Skeletal muscle tissue (tissue), 4 donors: ENCODE data around the gene MTRR. TPM values are rescaled to one million over a fixed set of nuclear protein-coding genes. Genes with fewer than 3 reads are reported as not detected.

Source experiments
- H3K27ac ChIP-seq: one replicate; pipeline ENCODE4 v1.7.0; 2013; ENCODE audit warnings: mild to moderate bottlenecking, low read depth, low read length, inconsistent platforms
- H3K27me3 ChIP-seq, 3 donors: one replicate each; pipeline ENCODE4 v1.7.0; 2013; ENCODE audit warnings: low read length in 3 of 3; ENCODE audit not compliant: control insufficient read depth in 3 of 3, insufficient read depth in 3 of 3
- H3K36me3 ChIP-seq, 3 donors: one replicate each; pipeline ENCODE4 v1.7.0; 2013; ENCODE audit warnings: low read length in 3 of 3; ENCODE audit not compliant: control insufficient read depth in 3 of 3, insufficient read depth in 3 of 3
- H3K4me1 ChIP-seq, 3 donors: one replicate each; pipeline ENCODE4 v1.7.0; 2013; ENCODE audit warnings: low read length in 3 of 3, mild to moderate bottlenecking in 3 of 3; ENCODE audit not compliant: control insufficient read depth in 3 of 3, insufficient read depth in 3 of 3
- H3K4me3 ChIP-seq, 3 donors: one replicate each; pipeline ENCODE4 v1.7.0; 2013; ENCODE audit warnings: low read length in 3 of 3
- H3K9ac ChIP-seq, 3 donors: one replicate each; pipeline ENCODE4 v1.7.0; 2013; ENCODE audit warnings: low read length in 3 of 3, mild to moderate bottlenecking in 3 of 3, moderate library complexity in 2 of 3, low read depth in 1 of 3
- H3K9me3 ChIP-seq, 3 donors: one replicate each; pipeline ENCODE4 v1.7.0; 2013; ENCODE audit warnings: low read length in 3 of 3; ENCODE audit not compliant: control insufficient read depth in 3 of 3
- total RNA-seq: library from RNA; depleted of rRNA; stranded (reverse); fragments of >200 nt; gene quantifications from one replicate; pipeline ENCODE4 v1.2.3, GENCODE V29; 2014
- donor health status: Osteomylitis.

MTRR gene
- total RNA-seq, 1 donor from 2014 or later: 29.7 TPM

GRCh38 chr5:7884491-7885267, 15.7 kb downstream of the MTRR start:
- Histone ChIP-seq H3K4me3 (no peak overlapping the region), H3K4me1 (no peaks in the 10 kb centered on the region), H3K36me3 (peaks cover 35 to 67% (median 52%) of the 10 kb centered on the region in 3 donors), H3K9me3 (no peaks in the 10 kb centered on the region), H3K9ac (no peak overlapping the region), H3K27ac (no peak overlapping the region), H3K27me3 (no peaks in the 10 kb centered on the region)

GRCh38 chr5:7886849-7887475, 18.0 kb downstream of the MTRR start:
- Histone ChIP-seq H3K9ac (no peak overlapping the region), H3K27me3 (no peaks in the 10 kb centered on the region), H3K4me1 (no peaks in the 10 kb centered on the region), H3K27ac (no peak overlapping the region), H3K36me3 (peaks cover 36 to 53% (median 45%) of the 10 kb centered on the region in 3 donors), H3K4me3 (no peak overlapping the region), H3K9me3 (no peaks in the 10 kb centered on the region)

DNA sequence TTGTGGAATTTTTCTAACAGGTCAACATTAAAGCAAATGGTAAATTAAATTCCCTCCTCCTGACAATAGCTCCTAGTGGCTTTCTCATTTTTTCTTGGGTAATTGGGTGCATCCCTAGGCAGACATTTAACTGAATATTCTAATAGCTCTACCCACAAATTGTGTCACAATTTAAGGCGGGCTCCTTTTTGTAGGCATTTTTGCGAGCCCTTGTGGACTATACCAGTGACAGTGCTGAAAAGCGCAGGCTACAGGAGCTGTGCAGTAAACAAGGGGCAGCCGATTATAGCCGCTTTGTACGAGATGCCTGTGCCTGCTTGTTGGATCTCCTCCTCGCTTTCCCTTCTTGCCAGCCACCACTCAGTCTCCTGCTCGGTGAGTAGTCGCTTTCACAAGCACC, 20.0 kb downstream of the MTRR start:
- H3K27me3 ChIP-seq: no peaks in the 10 kb centered on the region
- no peak overlapping the region for H3K4me3 ChIP-seq
- no peaks in the 10 kb centered on the region for H3K9me3 ChIP-seq
- peaks cover 31 to 51% (median 42%) of the 10 kb centered on the region in 3 donors for H3K36me3 ChIP-seq
- H3K27ac ChIP-seq: no peak overlapping the region
- no peaks in the 10 kb centered on the region for H3K4me1 ChIP-seq
- no peak overlapping the region for H3K9ac ChIP-seq

GRCh38 chr5:7894439-7894838, 25.5 kb downstream of the MTRR start:
- H3K4me3 ChIP-seq: no peak overlapping the region
- H3K4me1 ChIP-seq: no peaks in the 10 kb centered on the region
- no peaks in the 10 kb centered on the region for H3K9me3 ChIP-seq
- H3K36me3 ChIP-seq: peaks cover 49 to 65% (median 58%) of the 10 kb centered on the region in 3 donors
- H3K27ac ChIP-seq: no peak overlapping the region
- no peak overlapping the region for H3K9ac ChIP-seq
- H3K27me3 ChIP-seq: no peaks in the 10 kb centered on the region

DNA sequence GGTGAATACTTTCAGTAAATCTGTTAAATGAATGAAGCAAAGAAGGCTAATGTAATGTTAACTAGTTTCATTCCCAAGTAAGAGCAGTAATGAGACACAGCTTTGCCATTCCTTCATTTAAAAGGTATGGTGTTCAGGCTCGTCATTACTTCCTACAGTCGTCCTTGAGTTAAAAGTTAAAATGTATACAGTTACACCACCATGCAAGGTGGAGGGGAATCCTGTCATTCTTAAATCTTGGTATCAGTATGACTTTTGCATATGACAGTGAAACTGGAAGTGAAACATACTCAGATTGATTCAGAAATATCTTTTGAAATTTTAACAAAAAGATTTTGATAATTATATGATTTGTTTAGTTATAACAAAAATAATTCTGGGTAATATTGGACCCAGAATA, 25.9 kb downstream of the MTRR start:
- H3K27me3 ChIP-seq: no peaks in the 10 kb centered on the region
- no peak overlapping the region for H3K4me3 ChIP-seq
- no peaks in the 10 kb centered on the region for H3K4me1 ChIP-seq
- no peak overlapping the region for H3K9ac ChIP-seq
- H3K27ac ChIP-seq: no peak overlapping the region
- H3K36me3 ChIP-seq: peaks cover 48 to 65% (median 57%) of the 10 kb centered on the region in 3 donors
- no peaks in the 10 kb centered on the region for H3K9me3 ChIP-seq

DNA sequence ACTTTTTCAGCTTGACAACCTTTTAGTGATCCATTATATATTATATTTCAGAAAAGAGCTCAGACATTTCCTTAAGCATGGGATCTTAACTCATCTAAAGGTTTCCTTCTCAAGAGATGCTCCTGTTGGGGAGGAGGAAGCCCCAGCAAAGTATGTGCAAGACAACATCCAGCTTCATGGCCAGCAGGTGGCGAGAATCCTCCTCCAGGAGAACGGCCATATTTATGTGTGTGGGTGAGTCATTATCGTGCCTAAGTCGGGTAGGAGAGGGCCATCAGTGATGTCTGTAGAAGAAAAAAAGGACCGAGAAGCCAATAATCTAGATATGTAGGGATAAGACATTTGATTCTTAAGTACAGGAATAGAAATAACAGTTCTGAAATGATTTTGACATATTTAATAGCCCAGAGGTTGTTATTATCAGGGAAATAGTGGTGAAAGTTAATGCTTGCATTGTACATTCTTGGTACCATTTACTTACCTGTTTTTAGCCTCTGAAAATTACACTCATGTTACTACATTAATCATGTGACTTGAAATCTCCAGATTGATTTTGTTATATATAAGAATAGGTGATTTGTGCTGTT, 28.2 kb downstream of the MTRR start:
- Histone ChIP-seq H3K4me1 (no peaks in the 10 kb centered on the region), H3K27ac (no peak overlapping the region), H3K9ac (no peak overlapping the region), H3K27me3 (no peaks in the 10 kb centered on the region), H3K36me3 (peaks cover 42 to 74% (median 68%) of the 10 kb centered on the region in 3 donors), H3K9me3 (no peaks in the 10 kb centered on the region), H3K4me3 (no peak overlapping the region)

DNA sequence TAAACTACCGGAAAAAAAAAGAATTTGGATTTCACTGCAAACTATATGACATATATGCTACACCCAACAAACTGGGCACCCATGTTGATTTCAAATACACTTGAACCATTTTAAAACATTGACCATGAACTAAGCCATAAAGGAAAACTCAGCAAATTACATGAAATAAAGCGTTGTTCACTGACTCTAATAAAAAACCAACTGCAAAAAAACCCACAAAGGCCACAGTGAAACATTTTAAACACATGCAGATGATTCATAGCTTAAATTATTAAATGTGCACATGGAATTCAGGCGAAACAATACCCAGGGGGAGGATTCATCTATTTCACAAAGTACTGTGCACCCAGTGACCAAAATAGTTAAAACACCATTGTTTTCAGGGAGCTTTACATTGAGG, 33.3 kb downstream of the MTRR start:
- Histone ChIP-seq H3K9ac (no peak overlapping the region), H3K27ac (no peak overlapping the region), H3K9me3 (no peaks in the 10 kb centered on the region), H3K36me3 (peaks cover 19 to 50% (median 43%) of the 10 kb centered on the region in 3 donors), H3K4me3 (no peak overlapping the region), H3K4me1 (no peaks in the 10 kb centered on the region), H3K27me3 (no peaks in the 10 kb centered on the region)

- Histone ChIP-seq H3K27me3 (no peaks in the 10 kb centered on the region), H3K4me1 (no peaks in the 10 kb centered on the region), H3K9ac (no peak overlapping the region), H3K4me3 (no peak overlapping the region), H3K36me3 (peaks cover 18 to 45% (median 37%) of the 10 kb centered on the region in 3 donors), H3K9me3 (no peaks in the 10 kb centered on the region), H3K27ac (no peak overlapping the region)
Observed at GRCh38 chr5:7902666-7903625, 34.0 kb downstream of the MTRR start.

DNA sequence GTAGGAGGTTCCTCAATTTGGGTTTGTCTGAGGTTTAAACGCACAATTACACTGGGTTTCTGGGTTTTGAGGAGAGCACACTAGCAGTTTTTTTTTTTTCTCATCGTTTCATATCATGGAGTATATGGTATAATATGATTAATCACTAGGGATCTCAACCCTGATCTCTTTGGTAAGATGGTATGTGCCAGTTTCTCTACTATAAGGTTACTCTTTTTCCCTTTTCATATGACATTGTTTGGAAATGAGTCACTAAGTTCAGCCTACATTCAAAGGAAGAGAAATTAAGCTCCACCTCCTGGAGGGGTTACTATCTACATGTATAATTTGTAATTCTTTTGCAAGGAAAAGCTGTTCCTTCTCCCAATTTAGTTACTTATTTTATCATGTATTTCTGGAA, 35.2 kb downstream of the MTRR start:
- peaks cover 0 to 3% (median 0%) of the 10 kb centered on the region in 3 donors for H3K9me3 ChIP-seq
- no peak overlapping the region for H3K9ac ChIP-seq
- no peaks in the 10 kb centered on the region for H3K4me1 ChIP-seq
- H3K27me3 ChIP-seq: no peaks in the 10 kb centered on the region
- H3K36me3 ChIP-seq: peaks cover 10 to 36% (median 31%) of the 10 kb centered on the region in 3 donors
- H3K4me3 ChIP-seq: no peak overlapping the region
- H3K27ac ChIP-seq: no peak overlapping the region
